MCF 10A (cell line): ENCODE data around the gene CGB2. TPM values are rescaled to one million over a fixed set of nuclear protein-coding genes. Genes with fewer than 3 reads are reported as not detected.
A peak's percentile ranks its signal among the peaks of the same experiment; 100 is the strongest.

Experiments used
- BruUV-seq: library from RNA; stranded (reverse); fragments of 400-500 nt; replicated peaks from 2 replicates; lab custom pipeline; 2021; lab: Mats Ljungman, UMichigan
- CTCF ChIA-PET: fragments of 300-600 bp; sonication (Branson Sonifier 250); formaldehyde crosslinking; extraction: SDS; loops from one replicate; lab custom pipeline; 2021; ENCODE audit warnings: antibody characterized with exemption, inconsistent platforms; lab: Yijun Ruan, JAX
- POLR2A ChIA-PET: fragments of 300-600, 350-650 bp; sonication (Branson Sonifier 250); formaldehyde crosslinking; extraction: SDS; loops from one replicate; lab custom pipeline; 2020; ENCODE audit warnings: antibody characterized with exemption, inconsistent platforms; lab: Yijun Ruan, JAX
- DNase-seq: peaks from one replicate; pipeline ENCODE4 v3.0.0-alpha.2; 2018; ENCODE audit not compliant: unreplicated experiment
- H3K27ac Mint-ChIP-seq: one replicate; pipeline ENCODE4 v1.8.0; 2022; ENCODE audit warnings: mild to moderate bottlenecking, low read depth, mixed read lengths; ENCODE audit not compliant: unreplicated experiment
- H3K27me3 Mint-ChIP-seq: one replicate; pipeline ENCODE4 v1.8.0; 2022; ENCODE audit warnings: mixed read lengths; ENCODE audit not compliant: insufficient read depth, unreplicated experiment
- H3K36me3 Mint-ChIP-seq: one replicate; pipeline ENCODE4 v1.8.0; 2022; ENCODE audit warnings: mild to moderate bottlenecking, moderate library complexity, mixed read lengths; ENCODE audit not compliant: insufficient read depth, unreplicated experiment
- H3K4me1 Mint-ChIP-seq: one replicate; pipeline ENCODE4 v1.8.0; 2022; ENCODE audit warnings: mixed read lengths; ENCODE audit not compliant: insufficient read depth, unreplicated experiment
- H3K4me3 Mint-ChIP-seq: one replicate; pipeline ENCODE4 v1.8.0; 2022; ENCODE audit warnings: mild to moderate bottlenecking, moderate library complexity, mixed read lengths; ENCODE audit not compliant: unreplicated experiment
- H3K9me3 Mint-ChIP-seq: one replicate; pipeline ENCODE4 v1.8.0; 2022; ENCODE audit warnings: mixed read lengths; ENCODE audit not compliant: unreplicated experiment
- CTCF ChIP-seq: fragments of 200-600 bp; IDR thresholded peaks from one replicate; pipeline ENCODE4 v1.8.0; 2022; ENCODE audit warnings: antibody characterized with exemption, mild to moderate bottlenecking; ENCODE audit not compliant: unreplicated experiment
- intact Hi-C: fragments of 100-400 bp; cut with micrococcal nuclease; formaldehyde crosslinking; loops from 2 replicates; pipeline ENCODE4 v1.14.1; 2022
- total RNA-seq: library from RNA; stranded (reverse); gene quantifications from 2 replicates; pipeline ENCODE4 v1.2.3, GENCODE V29; 2022

The CGB2 gene
- total RNA-seq, 1 experiment from 2014 or later: not detected

DNA sequence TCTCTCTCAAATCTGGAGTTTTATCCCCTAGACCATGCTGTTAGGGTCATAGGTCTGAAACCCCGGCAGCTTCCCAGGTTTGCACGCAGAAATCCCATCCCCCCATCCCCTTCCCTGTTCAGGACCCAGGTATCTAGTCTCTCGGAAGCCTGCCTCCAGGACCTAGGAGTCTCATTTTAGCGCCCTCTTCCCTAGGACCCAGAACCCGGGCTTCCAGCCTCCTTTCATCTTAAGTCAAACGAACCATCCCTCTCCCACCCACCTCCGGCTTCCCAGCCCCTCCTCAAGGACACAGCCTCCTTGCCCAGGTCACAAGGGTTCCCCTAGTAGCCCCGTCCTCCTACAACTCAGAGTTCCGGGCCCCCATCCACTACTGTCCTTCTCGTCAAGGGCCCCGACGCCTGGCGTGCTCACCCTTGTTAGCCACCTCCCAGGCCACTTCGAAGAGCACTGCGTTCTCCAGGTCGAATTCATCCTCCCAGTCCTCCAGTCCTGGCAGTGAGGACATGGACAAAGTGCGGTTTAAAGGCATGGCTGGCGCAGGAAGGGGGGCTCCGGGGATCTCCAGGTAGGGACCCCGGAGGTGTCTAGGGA lies 39.0 kb upstream of the CGB2 start:
- Mint-ChIP-seq H3K9me3 (no peaks in the 10 kb centered on the region), H3K27me3 (no peaks in the 10 kb centered on the region), H3K4me1 (peaks cover 34% of the 10 kb centered on the region), H3K4me3 (peak overlapping the region; percentile 95), H3K36me3 (peaks cover 40% of the 10 kb centered on the region), H3K27ac (peak overlapping the region; percentile 95)
- DNase-seq: no peak
- no peak for TF ChIP-seq CTCF
- ChIA-PET POLR2A (interaction anchor here (0.6 to 3.9 kb wide), 47 partner anchors 9 to 1392 kb away, joined by 3 to 98 read pairs (median 4); partner anchors contain the start of genes ALDH16A1, CGB7, DHDH and DKKL1), CTCF (interaction anchor here (0.6 to 3.0 kb wide), 11 partner anchors 10 to 275 kb away, joined by 3 to 39 read pairs (median 4); partner anchors contain the start of gene LIN7B)
- intact Hi-C loops: loop anchor here (1.0 to 10.0 kb wide), 2 partner anchors 13 to 232 kb away; no protein-coding TSS in a partner anchor
- TSS peak; percentile 59 for BruUV-seq

GRCh38 chr19:48993175-48994034 lies 38.3 kb upstream of the CGB2 start, which contains the start of the genes GYS1 and RUVBL2:
GYS1 (minus strand) TSS chr19:48993309; CDS start chr19:48993112, 197 bp downstream.
RUVBL2 (plus strand) TSS chr19:48993887; CDS start chr19:48993912, 25 bp downstream.
- TF ChIP-seq CTCF: peak; percentile 90
- POLR2A ChIA-PET: interaction anchor here (0.6 to 3.9 kb wide), 53 partner anchors 10 to 1031 kb away, joined by 3 to 98 read pairs (median 4); partner anchors contain the start of genes ALDH16A1, CGB7, DBP and DHDH
- peak within 1 kb of the TSS; percentile 95 for H3K4me3 Mint-ChIP-seq
- peak within 1 kb of the TSS; percentile 95 for H3K27ac Mint-ChIP-seq
- no peaks in the 10 kb centered on the region for H3K9me3 Mint-ChIP-seq
- H3K4me1 Mint-ChIP-seq: peaks cover 34% of the 10 kb centered on the region
- peak; percentile 100 for DNase-seq
- CTCF ChIA-PET: interaction anchor here (0.5 to 3.0 kb wide), 20 partner anchors 10 to 276 kb away, joined by 3 to 39 read pairs (median 4); partner anchors contain the start of gene LIN7B
- no peaks in the 10 kb centered on the region for H3K27me3 Mint-ChIP-seq
- intact Hi-C loops: loop anchor here (10.0 kb wide), 1 partner anchor 231 kb away; no protein-coding TSS in a partner anchor
- H3K36me3 Mint-ChIP-seq: peaks cover 35% of the 10 kb centered on the region
- no TSS peak for BruUV-seq

GRCh38 chr19:48994035-48994386 lies 37.7 kb upstream of the CGB2 start:
- no TSS peak for BruUV-seq
- H3K27me3 Mint-ChIP-seq: no peaks in the 10 kb centered on the region
- peaks cover 34% of the 10 kb centered on the region for H3K4me1 Mint-ChIP-seq
- TF ChIP-seq CTCF: no peak
- H3K27ac Mint-ChIP-seq: peak overlapping the region; percentile 95
- DNase-seq: no peak
- H3K36me3 Mint-ChIP-seq: peaks cover 35% of the 10 kb centered on the region
- CTCF ChIA-PET: interaction anchor here (0.6 to 3.0 kb wide), 11 partner anchors 10 to 245 kb away, joined by 3 to 39 read pairs (median 6); partner anchors contain the start of gene LIN7B
- H3K4me3 Mint-ChIP-seq: peak overlapping the region; percentile 95
- intact Hi-C loops: loop anchor here (10.0 kb wide), 1 partner anchor 231 kb away; no protein-coding TSS in a partner anchor
- no peaks in the 10 kb centered on the region for H3K9me3 Mint-ChIP-seq
- POLR2A ChIA-PET: interaction anchor here (0.6 to 3.9 kb wide), 37 partner anchors 11 to 648 kb away, joined by 3 to 98 read pairs (median 4); partner anchors contain the start of genes ALDH16A1, CGB7, DBP and DHDH
